GM19395 (cell line): Measurements from ENCODE around the gene IGSF21.

ENCODE experiments used
- ATAC-seq: cut with Tn5 transposase; IDR thresholded peaks from one replicate; pipeline ENCODE4 v1.9.1; 2021; ENCODE audit warnings: mild to moderate bottlenecking, moderate library complexity; ENCODE audit not compliant: unreplicated experiment

IGSF21 gene

DNA sequence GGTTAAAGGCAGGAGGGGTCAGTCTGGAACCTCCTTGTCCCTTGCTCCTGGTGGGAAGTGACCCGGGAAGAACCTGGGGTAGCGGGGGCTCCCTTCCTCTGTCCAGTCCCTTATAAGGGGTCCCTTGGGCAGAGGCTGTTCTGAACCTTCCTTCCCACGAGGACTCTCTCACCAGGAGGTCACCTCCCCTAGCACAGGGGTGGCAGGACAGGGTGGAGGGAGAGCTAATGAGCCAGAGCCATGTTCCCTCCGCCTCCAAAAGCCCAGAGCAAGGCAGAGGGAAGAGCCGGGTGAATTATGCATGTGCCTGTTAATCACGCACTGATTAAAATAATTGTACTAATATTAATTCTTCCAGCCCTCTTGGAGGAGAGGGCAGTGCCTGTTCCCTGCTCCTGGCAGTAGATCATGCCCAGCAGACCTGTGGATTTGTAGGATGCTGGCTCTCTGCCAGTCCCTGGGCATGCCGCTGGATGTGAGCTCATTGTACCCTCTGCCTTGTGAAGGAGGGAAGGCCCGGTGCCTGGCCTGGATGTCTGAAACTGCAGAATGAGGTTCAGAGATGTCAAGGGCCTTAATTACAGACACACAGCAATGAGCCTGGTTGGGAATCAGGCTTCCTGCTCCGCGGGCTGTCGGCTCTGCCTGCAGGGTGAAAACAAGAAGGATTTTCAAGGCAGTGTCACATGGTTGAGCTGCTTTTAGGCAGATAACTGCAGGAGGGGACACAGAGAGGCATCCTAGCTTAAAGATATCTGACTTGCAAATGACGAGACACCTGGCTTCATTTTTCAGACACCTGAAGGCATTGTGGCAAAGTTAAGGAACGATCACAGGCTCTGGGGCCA lies 68.2 kb downstream of the IGSF21 start:
- no peak for ATAC-seq

DNA sequence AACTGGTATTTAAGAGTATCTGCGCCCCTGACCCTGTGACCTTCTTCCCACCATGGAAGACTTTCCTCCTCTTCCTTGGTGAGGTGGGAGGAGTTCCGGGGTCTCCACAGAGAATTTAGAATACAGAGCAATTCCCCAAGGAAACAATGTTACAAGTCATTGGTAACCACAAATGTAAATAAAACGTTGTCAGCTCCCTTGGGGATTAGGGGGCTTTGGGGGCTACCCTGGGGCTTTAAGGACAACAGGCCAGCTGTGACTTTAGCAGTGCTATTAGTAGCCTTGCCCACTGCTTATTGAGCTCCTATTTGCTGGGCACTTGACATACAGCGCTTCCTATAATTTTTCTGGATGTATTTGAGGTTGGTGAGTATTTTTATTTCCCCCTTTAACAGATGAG lies 69.0 kb downstream of the IGSF21 start:
- no peak for ATAC-seq

DNA sequence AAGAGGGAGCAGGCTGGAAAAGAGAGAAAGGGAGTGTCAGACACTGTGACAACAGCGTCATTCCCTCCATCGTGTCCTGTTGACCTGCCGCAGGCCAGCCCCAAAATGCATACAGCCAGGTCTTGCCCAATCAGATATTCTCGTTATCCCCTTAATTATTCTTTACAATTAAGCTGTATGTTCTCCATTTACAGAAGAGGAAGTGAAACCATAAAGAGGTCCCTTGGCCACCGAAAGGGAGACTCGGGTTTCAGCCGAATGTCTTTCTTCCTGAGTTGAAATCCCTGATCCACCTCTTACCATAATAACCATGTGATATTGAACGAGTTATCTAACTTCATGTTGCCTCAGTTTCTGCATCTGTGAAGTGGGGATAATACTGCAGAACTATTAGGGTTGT lies 70.5 kb downstream of the IGSF21 start:
- ATAC-seq: no peak

DNA sequence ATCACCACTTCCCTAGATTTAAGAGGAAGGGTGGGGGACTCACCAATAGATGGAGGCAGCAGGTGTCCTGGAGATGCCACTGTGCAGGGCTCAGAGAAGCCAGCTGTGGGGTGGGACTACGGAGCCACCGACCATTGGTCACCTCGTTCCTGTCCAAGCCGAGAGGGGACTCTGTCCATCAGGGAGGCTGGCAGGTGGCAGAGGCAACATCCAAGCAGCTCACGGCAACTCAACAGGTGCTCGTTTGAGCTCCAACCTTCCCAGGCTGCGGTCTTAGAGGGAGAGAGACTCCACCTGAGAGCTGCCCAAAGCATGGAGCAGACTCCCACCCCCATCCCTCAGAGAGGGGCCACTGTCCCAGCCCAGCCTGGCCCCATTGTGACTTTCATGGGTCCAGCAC lies 71.4 kb downstream of the IGSF21 start:
- no peak for ATAC-seq

DNA sequence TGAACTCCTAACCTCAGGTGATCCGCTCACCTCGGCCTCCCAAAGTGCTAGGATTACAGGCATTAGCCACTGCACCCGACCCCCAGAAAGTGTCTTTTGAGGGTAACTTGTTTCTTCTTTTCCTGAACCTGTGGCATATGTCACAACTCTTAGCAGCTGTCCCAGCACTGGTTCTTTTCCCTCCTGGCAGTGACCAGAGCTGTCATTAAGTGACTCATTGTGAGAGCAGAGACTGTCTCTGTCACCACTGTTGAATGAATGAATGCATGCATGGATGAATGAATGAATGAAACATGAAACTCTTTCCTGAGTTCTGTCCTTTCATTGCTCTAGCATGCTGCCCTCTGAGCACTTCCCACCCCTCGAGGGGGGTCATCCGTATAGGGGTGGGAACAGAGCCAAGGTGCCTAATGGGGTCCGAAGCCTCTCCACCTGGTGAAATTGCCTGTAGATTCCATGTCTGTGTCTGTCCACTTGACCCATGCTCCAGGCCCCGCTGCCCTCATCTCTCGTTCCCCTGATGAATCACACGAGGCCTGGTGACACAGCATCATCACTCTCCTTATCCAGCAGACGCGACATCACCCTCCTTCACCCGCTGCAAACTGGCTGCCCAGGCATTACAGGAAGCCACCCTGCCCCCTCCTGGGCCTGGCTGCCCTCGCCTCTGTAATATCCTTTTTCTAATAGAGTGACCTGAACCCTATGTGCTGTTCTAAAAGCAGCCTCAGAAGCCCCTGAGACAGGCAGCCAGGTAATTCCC lies 75.0 kb downstream of the IGSF21 start:
- ATAC-seq: no peak

DNA sequence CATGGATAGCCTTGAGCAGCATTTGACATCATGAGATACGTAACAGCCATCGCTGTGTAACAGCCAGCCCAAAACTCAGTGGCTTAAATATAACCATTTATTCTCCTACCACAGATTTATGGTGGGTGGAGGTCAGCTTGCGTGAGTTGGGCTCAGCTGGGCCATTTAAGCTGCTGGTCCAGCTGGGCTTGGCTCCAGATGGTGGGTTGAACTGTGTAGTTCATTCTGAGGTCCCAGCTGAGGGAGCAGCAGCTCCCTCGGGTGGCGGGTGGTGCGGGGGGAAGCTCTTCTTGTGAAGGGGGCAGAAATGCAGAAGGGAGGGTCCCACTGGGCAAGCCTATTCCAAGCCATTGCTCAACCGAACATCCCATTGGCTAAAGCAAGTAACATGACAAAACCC lies 75.9 kb downstream of the IGSF21 start:
- ATAC-seq: no peak

DNA sequence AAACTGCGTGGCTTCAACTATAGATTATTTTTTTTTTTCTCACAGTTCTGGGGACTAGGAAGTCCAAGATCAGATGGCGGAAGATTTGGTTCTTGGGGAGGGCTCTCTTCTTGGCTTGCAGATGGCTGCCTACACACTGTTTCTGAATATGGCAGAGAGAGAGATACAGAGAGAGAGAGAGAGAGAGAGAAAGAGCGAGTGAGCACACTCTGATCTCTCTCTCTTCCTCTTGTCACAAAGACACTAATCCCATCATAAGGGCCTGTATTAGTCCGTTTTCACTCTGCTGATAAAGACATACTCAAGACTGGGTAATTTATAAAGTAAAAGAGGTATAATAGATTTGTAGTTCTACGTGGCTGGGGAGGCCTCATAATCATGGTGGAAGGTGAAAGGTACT lies 79.5 kb downstream of the IGSF21 start:
- ATAC-seq: no peak

DNA sequence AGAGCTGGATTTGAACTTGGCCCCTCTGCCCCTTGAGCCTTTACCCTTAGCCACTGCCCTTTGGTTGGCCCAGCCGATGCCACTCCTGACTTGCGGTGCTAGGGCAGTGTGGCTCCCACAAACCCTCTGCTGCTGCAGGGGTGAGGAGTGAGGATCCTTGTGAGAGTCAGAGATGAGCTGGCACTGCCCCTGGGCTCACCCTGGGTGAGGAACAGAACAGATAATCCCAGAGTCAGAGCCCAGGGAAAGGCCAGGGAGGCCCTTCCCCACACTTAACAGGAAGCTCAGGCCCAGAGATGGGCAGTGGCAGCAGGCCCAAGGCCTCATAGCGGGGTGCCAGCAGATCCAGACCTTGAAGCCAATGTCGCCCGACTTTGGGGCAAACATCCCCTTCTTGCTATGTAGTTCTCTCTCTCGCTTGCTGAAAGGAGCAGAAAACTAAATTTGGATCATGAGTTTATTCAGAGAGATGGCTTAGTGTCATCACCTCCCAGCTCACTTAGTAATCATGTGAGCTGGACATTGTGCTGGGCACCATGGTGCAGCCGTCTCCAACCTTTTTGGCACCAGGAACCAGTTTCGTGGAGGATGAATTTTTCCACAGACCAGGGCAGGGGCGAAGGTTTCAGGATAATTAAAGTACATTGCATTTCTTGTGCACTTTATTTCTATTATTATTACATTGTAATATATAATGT lies 81.4 kb downstream of the IGSF21 start:
- no peak for ATAC-seq

DNA sequence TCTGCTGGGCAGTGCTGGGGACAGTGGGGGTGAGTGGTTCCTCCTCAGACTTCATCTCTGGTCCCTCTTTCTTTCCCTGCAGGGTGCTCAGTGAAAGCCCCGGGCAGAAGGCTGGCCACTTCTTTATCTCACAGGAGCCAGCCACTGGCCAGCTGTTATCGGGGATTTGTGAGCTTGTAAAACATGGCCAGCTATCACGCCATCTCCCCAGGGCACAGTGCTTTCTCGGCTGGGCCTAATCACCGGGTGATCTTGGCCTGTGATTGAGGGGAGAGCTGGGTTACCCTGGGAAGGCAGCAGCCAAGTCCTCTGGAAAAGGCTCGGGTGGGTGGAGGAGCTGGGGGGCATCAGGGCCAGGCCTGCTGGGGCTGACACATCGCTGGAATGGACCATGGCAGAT lies 83.0 kb downstream of the IGSF21 start:
- no peak for ATAC-seq

DNA sequence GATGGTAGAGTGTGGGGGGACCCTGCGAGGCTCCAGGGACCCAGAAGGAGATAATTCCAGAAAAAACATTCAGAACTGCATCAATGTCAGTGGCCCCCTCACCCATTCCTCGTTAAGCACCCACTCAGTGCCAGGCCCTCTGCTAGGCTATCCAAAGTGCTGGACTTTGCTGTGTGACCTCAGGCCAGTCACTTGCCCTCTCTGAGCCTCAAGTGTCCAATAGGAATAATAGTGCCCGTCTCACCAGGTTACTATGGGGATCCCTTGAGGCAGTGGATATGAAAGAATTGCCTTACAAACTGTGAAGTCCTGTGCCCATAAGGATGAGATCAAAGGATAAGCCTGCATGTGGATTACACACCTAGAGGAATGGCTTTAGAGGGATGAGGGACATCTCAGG lies 83.4 kb downstream of the IGSF21 start:
- no peak for ATAC-seq

DNA sequence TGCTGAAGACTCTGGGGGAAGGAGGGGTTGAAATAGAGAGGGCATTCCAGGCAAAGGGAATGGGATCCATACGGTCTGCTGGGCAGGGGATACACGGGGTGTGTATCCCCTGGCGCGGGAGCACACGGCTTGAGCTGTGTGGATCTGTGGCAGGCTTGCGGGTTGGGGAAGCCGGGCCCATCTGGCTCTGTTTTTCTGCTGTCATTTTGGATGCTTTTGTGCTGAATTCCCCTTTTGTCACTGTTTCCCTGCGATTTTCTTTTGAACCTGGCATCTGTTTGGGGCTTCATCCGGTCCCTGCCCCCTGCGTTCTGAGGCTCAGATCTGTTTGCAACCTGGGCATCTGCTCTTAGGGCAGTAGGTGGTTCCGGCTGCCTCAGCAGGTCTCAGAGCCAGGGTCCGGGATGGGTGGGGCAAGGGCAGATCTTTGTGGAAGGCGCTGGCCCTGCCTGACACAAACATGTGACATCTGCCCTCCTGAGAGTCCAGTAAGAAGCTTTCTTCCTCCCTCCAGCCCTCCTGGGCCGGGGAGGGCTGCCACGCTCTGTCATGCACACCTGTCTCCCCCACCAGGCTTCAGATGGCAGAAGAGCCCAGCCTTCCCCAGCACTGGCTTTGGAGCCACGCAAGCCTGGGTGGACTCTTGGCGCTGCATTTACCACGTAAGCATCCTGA lies 84.0 kb downstream of the IGSF21 start:
- ATAC-seq: no peak

DNA sequence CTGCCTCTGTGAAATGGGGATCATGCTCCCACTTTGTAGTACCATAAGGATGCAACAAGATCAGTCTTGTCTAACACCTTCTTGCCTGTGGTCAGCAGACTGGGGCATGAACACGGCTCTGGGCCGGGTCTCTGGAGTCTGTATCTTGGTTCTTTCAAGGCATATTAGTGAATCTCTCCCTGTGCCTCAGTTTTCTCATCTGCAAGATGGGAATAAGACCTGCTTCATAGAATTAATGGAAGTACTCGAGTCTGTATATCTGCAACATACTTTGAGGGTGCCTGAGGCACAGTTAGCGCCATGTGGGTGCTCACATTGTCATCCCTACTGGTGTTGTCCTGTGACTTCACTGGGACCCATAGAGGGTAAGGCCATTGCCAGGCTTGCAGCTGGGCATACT lies 84.6 kb downstream of the IGSF21 start:
- no peak for ATAC-seq

DNA sequence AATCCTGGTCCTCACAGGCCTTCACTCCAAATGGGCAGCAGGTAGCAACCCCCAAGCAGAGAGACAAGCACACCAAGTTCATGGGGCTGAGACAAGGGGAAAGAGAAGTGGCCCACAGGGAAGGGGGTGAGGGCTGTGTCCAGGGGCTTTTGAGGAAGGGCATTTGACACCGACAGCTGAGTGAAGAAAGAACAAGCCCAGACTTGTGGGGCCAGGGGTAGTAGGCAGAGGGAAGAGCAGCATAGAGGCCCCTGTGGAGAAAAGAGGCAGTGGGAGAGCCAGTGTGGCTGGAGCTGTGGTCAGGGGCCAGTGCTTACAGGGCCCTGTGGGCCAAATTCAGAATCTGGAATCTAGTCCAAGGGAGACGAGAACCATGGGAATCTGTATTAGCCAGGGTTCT lies 85.4 kb downstream of the IGSF21 start:
- no peak for ATAC-seq

DNA sequence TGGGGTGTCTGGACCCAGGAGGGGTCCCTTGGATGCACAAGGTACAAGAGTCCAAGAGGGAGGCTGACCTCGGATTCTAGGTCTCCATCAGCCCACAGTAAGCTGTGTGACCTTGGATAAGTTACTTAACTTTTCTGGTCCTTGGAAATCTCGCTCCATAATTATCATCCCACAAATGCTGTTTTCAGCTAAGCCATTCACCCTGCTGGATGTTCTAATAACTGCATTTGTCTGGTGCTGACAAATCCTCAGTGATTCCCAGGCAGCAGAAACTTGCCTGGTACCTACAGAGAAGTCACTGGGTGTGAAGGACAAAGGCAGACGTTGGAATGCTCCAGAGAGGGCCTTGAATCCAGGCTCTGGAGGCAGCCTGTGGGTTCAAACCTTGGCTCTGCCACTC lies 89.7 kb downstream of the IGSF21 start:
- no peak for ATAC-seq

DNA sequence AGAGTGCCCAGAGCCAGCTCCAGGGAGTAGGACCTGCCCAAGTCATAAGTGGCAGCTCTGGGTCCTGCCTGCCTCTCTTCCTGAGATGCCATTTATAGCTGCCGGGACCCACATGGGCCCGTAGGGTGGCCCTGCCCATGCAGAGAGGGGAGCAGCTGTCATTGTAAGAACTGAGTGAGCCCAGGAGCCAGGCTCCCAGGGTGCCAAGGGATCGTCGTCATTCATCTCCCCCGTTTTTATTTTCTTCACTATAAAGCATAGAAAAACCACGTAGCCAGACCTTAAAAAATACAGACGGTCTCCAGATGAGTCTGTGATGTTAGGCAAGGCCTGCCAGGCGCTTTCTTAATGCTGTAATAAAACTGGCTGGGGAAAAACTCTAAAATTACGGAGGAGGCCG lies 90.7 kb downstream of the IGSF21 start:
- no peak for ATAC-seq

DNA sequence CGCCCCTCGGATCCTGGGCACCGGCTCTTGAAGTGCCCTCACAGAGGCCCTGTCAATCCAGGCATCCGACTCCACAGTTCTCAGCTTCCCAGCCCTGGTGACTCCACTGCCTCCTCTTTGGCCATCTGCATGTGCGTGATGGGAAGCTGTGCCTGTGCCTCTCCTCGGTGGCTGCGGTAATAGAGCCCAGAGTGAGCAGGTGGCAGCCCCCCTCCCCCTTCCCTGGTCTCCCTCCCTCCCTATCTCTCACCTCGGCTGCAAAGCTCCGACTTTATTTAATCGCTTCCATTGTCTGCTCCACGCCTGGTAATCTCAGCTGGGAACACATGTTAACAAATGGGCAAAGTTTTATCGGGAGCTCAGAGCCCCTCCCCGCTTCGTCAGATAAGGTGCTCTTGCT lies 91.9 kb downstream of the IGSF21 start:
- no peak for ATAC-seq

DNA sequence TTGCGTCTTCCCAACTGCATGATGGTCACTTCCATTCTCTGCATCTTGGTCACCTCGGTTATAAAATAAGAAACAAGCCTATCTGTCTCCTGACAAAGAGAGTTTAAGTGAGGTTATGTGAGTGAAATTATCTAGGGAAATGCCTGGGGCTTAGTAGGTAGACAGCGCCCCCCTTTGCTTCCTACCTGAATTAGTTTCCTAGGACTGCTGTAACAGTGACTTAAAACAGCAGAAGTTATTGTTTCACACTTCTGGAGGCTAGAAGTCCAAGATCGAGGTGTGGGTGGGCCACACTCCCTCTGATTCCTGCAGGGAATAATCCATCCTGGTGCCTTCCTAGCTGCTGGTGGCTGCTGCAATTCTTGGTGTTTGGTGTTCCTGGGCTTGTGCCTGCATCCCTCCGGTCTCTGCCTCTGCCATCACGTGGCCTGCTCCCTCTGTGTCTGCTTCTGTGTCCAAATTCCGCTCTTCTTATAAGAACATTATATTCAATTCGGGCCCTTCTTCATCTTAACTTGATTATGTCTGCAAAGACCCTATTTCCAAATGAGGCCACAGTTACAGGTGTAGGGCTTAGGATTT lies 92.6 kb downstream of the IGSF21 start:
- no peak for ATAC-seq

DNA sequence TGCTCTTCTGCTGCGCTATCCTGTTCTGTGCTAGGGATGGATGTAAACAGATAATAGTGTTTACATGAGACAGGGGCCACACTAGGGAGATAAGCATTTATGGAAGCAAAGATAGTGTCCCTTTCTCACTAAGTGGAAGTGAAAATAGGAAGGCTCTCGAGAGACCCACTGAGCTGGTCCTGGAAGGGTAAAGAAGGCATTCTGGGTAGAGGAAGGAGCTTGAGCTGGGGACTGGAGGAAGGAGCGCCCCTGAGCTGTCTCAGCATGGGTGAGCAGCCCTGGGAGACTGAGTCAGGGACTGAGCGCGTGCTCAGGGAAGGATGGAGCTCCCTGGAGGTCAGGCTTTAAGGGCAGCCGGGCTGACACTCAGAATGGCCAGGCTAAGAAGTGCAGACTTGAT lies 93.3 kb downstream of the IGSF21 start:
- ATAC-seq: no peak

DNA sequence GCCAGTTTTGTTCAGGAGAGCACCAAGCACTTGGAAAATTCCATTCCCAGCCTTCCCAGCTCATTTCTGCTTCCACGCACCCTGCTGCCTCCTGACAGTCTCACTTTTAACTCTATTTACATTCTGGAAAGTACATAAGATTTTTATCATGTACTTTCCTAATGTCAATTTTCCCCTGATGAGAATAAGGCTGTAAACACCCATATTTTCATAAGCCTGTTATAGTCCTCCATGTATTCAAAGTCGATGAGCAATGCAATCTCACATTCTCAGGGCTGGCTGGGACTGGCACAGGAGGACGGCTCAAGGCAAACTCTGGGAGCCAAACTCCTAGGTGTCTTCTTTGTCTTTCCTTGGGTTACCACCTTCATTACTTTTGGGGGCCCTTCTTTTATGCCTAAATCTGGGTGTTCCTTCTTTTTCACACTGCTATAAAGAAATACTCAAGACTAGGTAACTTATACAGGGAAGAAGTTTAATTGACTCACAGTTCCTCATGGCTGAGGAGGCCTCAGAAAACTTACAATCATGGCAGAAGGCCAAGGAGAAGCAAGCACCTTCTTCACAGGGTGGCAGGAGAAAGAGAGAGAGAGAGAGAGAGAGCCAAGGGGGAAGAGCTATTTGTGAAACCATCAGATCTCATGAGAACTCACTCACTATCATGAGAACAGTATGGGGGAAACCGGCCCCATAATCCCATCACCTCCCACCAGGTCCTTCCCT lies 94.6 kb downstream of the IGSF21 start:
- no peak for ATAC-seq

DNA sequence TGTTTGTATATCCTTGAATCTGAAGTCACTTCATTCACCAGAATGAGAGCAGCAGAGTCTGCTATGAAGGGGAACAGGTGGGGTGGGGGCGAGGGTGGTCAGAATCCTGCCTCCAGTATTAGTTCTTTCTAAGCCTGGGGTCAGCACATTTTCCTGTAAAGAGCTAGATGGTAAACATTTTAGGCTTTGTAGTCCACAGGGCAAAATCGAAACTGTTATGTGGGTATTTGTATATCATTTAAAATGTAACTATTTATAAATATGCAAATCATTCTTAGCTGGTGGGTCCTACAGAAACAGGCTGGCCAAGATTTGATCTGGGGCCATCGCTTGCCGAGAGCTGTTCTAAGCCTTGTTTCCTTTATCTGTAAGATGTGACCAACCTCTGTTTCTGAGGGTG lies 96.0 kb downstream of the IGSF21 start:
- ATAC-seq: no peak
